ENCODE results near the gene IL34.

GRCh38 chr16:70610273-70611223, 35.8 kb upstream of the IL34 start:
- TF ChIP-seq CTCF (IDR thresholded peaks at IDR 0.05 in 2 of 3, conservative IDR thresholded peaks at IDR 0.05 in 1 of 3; ENCODE audit: borderline replicate concordance in 1 of 3, insufficient read depth in 1 of 3, low read depth in 2 of 3, low read length in 2 of 3) (no peak), RAD21 (IDR thresholded peaks at IDR 0.05; ENCODE audit: low read depth) (no peak), POLR2A (IDR thresholded peaks at IDR 0.05; ENCODE audit: borderline replicate concordance, extremely low read depth, insufficient read depth, insufficient read length) (no peak), POLR2AphosphoS5 (IDR thresholded peaks at IDR 0.05; ENCODE audit: low read depth, low read length) (no peak), TCF7L2 (IDR thresholded peaks at IDR 0.05; ENCODE audit: borderline replicate concordance, extremely low read depth, insufficient read depth, insufficient read length) (no peak), ATF3 (IDR thresholded peaks at IDR 0.05) (no peak), ZNF274 (IDR thresholded peaks at IDR 0.05; ENCODE audit: low read depth, low read length) (no peak), CEBPB (IDR thresholded peaks at IDR 0.05; ENCODE audit: low read depth) (no peak), YY1 (IDR thresholded peaks at IDR 0.05; ENCODE audit: extremely low read depth, insufficient replicate concordance, low read depth, low read length) (no peak), REST (IDR thresholded peaks at IDR 0.05; ENCODE audit: low read depth) (no peak), EZH2 (IDR thresholded peaks at IDR 0.05) (no peak)

All from HCT116 (cell line).